MM.1S (cell line): Measurements from ENCODE around the gene CD52.

ENCODE experiments used
- EZH2 ChIP-seq: fragments of 300-600 bp; sonication (generic); optimal IDR thresholded peaks from 2 replicates; pipeline ENCODE3; 2017; ENCODE audit warnings: low read depth, mild to moderate bottlenecking, antibody characterized with exemption, low read length, mixed read lengths
- TF ChIP-seq, protein P1 (sequence below): fragments of 300-600 bp; sonication (generic); IDR thresholded peaks from 2 replicates; pipeline ENCODE4 v1.5.1; 2016; ENCODE audit warnings: antibody characterized with exemption, low read length, mixed read lengths

GRCh38 chr1:26287811-26288210 is 29.9 kb upstream of the CD52 start:
- TF ChIP-seq, protein P1, sequence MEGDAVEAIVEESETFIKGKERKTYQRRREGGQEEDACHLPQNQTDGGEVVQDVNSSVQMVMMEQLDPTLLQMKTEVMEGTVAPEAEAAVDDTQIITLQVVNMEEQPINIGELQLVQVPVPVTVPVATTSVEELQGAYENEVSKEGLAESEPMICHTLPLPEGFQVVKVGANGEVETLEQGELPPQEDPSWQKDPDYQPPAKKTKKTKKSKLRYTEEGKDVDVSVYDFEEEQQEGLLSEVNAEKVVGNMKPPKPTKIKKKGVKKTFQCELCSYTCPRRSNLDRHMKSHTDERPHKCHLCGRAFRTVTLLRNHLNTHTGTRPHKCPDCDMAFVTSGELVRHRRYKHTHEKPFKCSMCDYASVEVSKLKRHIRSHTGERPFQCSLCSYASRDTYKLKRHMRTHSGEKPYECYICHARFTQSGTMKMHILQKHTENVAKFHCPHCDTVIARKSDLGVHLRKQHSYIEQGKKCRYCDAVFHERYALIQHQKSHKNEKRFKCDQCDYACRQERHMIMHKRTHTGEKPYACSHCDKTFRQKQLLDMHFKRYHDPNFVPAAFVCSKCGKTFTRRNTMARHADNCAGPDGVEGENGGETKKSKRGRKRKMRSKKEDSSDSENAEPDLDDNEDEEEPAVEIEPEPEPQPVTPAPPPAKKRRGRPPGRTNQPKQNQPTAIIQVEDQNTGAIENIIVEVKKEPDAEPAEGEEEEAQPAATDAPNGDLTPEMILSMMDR: no peak
- no peak for TF ChIP-seq EZH2
